SK-N-SH (cell line): ENCODE measurements around the gene GPR3.

Experiments
- EP300 ChIP-seq, 2 experiments: IDR thresholded peaks; 2 replicates each; pipeline versions ENCODE4 v1.4.0 to v1.6.1; 2012; ENCODE audit warnings: borderline replicate concordance in 1 of 2, low read depth in 1 of 2, low read length in 1 of 2
- MXI1 ChIP-seq: IDR thresholded peaks from 2 replicates; pipeline ENCODE4 v1.6.1; 2012; ENCODE audit warnings: mild to moderate bottlenecking, low read depth, low read length, improper control_type of control experiment
- POLR2AphosphoS5 ChIP-seq: IDR thresholded peaks from 2 replicates; pipeline ENCODE4 v1.6.1; 2012; ENCODE audit warnings: low read depth, low read length
- RAD21 ChIP-seq: IDR thresholded peaks from 2 replicates; pipeline ENCODE4 v1.6.1; 2012; ENCODE audit warnings: mild to moderate bottlenecking, low read length
- RFX5 ChIP-seq: IDR thresholded peaks from 2 replicates; pipeline ENCODE4 v1.6.1; 2012; ENCODE audit warnings: mild to moderate bottlenecking, improper control_type of control experiment, low read length
- SIN3A ChIP-seq: IDR thresholded peaks from 2 replicates; pipeline ENCODE4 v1.6.1; 2012; ENCODE audit warnings: low read depth, mild to moderate bottlenecking, low read length, moderate library complexity, borderline replicate concordance
- SMC3 ChIP-seq: IDR thresholded peaks from 2 replicates; pipeline ENCODE4 v1.6.1; 2012; ENCODE audit warnings: low read depth, low read length, improper control_type of control experiment
- TAF1 ChIP-seq: IDR thresholded peaks from 2 replicates; pipeline ENCODE4 v1.6.1; 2012; ENCODE audit warnings: low read depth, mild to moderate bottlenecking, low read length, moderate library complexity, borderline replicate concordance
- TEAD4 ChIP-seq: IDR thresholded peaks from 2 replicates; pipeline ENCODE4 v1.4.0; 2012; ENCODE audit warnings: mild to moderate bottlenecking, borderline replicate concordance; ENCODE audit not compliant: insufficient read depth
- TF ChIP-seq, protein P1 (sequence below): fragments of 200-600 bp; sonication (generic); IDR thresholded peaks from 2 replicates; pipeline ENCODE4 v1.6.1; 2017; ENCODE audit warnings: antibody characterized with exemption, mild to moderate bottlenecking, moderate library complexity
- TF ChIP-seq, protein P2 (sequence below): IDR thresholded peaks from 2 replicates; pipeline ENCODE4 v1.6.1; 2012; ENCODE audit warnings: mild to moderate bottlenecking, low read depth, low read length, moderate library complexity
- TF ChIP-seq, protein P3 (sequence below): fragments of 150-350 bp; IDR thresholded peaks from 2 replicates; pipeline ENCODE4 v1.6.1; 2016; ENCODE audit warnings: mild to moderate bottlenecking, low read depth, low read length

DNA sequence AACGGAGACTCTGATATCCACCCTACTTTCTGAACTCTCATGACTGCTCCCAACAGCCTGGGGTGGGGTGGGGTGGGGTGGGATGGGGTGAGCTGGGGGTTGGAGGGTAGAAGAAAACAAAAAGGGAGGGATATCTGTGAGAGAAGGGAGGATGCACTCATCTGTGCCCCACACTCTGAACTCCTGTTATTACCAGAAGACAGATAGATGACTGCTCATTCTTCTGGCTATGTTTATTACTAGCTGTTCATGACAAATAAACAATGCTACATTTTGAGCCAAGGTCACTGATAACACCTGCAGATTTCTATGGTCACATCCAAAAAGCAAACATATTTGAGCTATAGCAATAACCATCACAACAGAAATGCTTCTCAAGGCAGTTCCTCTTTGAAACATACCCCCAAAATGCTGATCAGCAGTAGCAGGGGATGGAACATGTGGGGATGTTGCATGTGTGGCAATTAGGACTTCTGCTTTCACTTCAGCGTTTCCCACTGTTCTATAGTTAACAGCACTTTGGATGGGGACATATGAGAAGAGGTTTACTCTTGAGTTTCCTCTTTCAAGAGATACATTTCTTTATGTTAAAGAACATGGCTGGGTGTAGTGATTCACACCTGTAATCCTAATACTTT, 43.3 kb downstream of the GPR3 start:
- TF ChIP-seq, protein P1, sequence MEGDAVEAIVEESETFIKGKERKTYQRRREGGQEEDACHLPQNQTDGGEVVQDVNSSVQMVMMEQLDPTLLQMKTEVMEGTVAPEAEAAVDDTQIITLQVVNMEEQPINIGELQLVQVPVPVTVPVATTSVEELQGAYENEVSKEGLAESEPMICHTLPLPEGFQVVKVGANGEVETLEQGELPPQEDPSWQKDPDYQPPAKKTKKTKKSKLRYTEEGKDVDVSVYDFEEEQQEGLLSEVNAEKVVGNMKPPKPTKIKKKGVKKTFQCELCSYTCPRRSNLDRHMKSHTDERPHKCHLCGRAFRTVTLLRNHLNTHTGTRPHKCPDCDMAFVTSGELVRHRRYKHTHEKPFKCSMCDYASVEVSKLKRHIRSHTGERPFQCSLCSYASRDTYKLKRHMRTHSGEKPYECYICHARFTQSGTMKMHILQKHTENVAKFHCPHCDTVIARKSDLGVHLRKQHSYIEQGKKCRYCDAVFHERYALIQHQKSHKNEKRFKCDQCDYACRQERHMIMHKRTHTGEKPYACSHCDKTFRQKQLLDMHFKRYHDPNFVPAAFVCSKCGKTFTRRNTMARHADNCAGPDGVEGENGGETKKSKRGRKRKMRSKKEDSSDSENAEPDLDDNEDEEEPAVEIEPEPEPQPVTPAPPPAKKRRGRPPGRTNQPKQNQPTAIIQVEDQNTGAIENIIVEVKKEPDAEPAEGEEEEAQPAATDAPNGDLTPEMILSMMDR: no peak
- no peak for TF ChIP-seq SMC3
- no peak for TF ChIP-seq EP300 (IDR thresholded peaks at IDR 0.05; ENCODE audit: borderline replicate concordance in 1 of 2, low read depth in 1 of 2, low read length in 1 of 2)
- TF ChIP-seq MXI1: no peak
- no peak for TF ChIP-seq RAD21
- no peak for TF ChIP-seq TAF1
- TF ChIP-seq POLR2AphosphoS5: no peak
- TF ChIP-seq, protein P2, sequence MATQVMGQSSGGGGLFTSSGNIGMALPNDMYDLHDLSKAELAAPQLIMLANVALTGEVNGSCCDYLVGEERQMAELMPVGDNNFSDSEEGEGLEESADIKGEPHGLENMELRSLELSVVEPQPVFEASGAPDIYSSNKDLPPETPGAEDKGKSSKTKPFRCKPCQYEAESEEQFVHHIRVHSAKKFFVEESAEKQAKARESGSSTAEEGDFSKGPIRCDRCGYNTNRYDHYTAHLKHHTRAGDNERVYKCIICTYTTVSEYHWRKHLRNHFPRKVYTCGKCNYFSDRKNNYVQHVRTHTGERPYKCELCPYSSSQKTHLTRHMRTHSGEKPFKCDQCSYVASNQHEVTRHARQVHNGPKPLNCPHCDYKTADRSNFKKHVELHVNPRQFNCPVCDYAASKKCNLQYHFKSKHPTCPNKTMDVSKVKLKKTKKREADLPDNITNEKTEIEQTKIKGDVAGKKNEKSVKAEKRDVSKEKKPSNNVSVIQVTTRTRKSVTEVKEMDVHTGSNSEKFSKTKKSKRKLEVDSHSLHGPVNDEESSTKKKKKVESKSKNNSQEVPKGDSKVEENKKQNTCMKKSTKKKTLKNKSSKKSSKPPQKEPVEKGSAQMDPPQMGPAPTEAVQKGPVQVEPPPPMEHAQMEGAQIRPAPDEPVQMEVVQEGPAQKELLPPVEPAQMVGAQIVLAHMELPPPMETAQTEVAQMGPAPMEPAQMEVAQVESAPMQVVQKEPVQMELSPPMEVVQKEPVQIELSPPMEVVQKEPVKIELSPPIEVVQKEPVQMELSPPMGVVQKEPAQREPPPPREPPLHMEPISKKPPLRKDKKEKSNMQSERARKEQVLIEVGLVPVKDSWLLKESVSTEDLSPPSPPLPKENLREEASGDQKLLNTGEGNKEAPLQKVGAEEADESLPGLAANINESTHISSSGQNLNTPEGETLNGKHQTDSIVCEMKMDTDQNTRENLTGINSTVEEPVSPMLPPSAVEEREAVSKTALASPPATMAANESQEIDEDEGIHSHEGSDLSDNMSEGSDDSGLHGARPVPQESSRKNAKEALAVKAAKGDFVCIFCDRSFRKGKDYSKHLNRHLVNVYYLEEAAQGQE: no peak
- no peak for TF ChIP-seq TEAD4
- no peak for TF ChIP-seq SIN3A
- TF ChIP-seq, protein P3, sequence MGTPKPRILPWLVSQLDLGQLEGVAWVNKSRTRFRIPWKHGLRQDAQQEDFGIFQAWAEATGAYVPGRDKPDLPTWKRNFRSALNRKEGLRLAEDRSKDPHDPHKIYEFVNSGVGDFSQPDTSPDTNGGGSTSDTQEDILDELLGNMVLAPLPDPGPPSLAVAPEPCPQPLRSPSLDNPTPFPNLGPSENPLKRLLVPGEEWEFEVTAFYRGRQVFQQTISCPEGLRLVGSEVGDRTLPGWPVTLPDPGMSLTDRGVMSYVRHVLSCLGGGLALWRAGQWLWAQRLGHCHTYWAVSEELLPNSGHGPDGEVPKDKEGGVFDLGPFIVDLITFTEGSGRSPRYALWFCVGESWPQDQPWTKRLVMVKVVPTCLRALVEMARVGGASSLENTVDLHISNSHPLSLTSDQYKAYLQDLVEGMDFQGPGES: no peak
- TF ChIP-seq RFX5: no peak
